ENCODE data around the gene DIRAS2.

Gene DIRAS2

GRCh38 chr9:90642570-90643539 lies at the start of gene DIRAS2:
TSS of gene DIRAS2 (minus strand) at chr9:90642824. CDS start at chr9:90613827, 28,997 bp downstream.
- TF ChIP-seq CTCF (IDR thresholded peaks at IDR 0.05): peak; percentile 84
- no peak for TF ChIP-seq ZFX (IDR thresholded peaks at IDR 0.05; ENCODE audit: borderline replicate concordance)
- peak within 1 kb of the TSS; percentile 52 for H3K27ac ChIP-seq

GRCh38 chr9:90684736-90685135 lies 42.1 kb upstream of the DIRAS2 start:
- no peak overlapping the region for H3K27ac ChIP-seq
- TF ChIP-seq CTCF (IDR thresholded peaks at IDR 0.05) (no peak), ZFX (IDR thresholded peaks at IDR 0.05; ENCODE audit: borderline replicate concordance) (no peak)

GRCh38 chr9:90684106-90684505 lies 41.5 kb upstream of the DIRAS2 start:
- TF ChIP-seq CTCF (IDR thresholded peaks at IDR 0.05) (no peak), ZFX (IDR thresholded peaks at IDR 0.05; ENCODE audit: borderline replicate concordance) (no peak)
- no peak overlapping the region for H3K27ac ChIP-seq

GRCh38 chr9:90680534-90680933 lies 37.9 kb upstream of the DIRAS2 start:
- no peak overlapping the region for H3K27ac ChIP-seq
- TF ChIP-seq CTCF (IDR thresholded peaks at IDR 0.05): no peak
- TF ChIP-seq ZFX (IDR thresholded peaks at IDR 0.05; ENCODE audit: borderline replicate concordance): no peak

- no peak overlapping the region for H3K27ac ChIP-seq
- no peak for TF ChIP-seq CTCF (IDR thresholded peaks at IDR 0.05)
- TF ChIP-seq ZFX (IDR thresholded peaks at IDR 0.05; ENCODE audit: borderline replicate concordance): no peak
Observed at GRCh38 chr9:90665072-90665471, 22.4 kb upstream of the DIRAS2 start.

GRCh38 chr9:90659650-90660364 lies 17.2 kb upstream of the DIRAS2 start:
- TF ChIP-seq ZFX (IDR thresholded peaks at IDR 0.05; ENCODE audit: borderline replicate concordance): no peak
- no peak for TF ChIP-seq CTCF (IDR thresholded peaks at IDR 0.05)
- no peak overlapping the region for H3K27ac ChIP-seq
